GM12891 (cell line): Measurements from ENCODE around the gene OOSP3.

Experiments
- POLR2A ChIP-seq: IDR thresholded peaks from 2 replicates; pipeline ENCODE4 v1.6.1; 2011; ENCODE audit warnings: low read depth, low read length, control low read depth
- SPI1 ChIP-seq: IDR thresholded peaks from 2 replicates; pipeline ENCODE4 v1.6.1; 2011; ENCODE audit warnings: low read depth, low read length, control low read depth

DNA sequence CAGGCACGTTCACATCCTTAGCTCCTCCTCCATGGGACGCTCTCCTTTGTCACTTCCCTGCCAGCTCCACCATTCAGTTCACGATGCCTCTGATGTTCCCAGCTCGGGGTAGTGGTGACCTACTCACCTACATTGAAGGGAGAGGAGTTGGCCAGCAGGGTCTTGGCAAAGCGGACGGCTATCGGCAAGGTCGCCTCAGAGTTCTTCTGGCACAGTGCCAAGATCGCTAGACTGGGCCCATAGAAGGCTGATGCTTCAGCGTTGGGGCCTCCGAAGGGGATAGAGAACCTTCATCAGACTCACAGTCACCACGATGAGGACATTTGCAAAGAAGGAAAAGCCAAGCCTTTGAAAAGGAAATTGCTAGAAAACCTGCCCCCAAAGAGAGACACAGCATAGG lies 36.3 kb upstream of the OOSP3 start:
- TF ChIP-seq POLR2A = no peak
- no peak for TF ChIP-seq SPI1
